Activated CD4-positive, CD25-positive, alpha-beta regulatory T cell treated with anti-CD3 and anti-CD28 coated beads, Interleukin-2, amount 50 U/mL, for 72 hours (primary cell): ENCODE measurements around the gene ANKMY1.
"Not testable (repeated sequence)": the region's sequence is repeated elsewhere in the genome, so short reads cannot be mapped to it uniquely, and the experiment has no call there.

Experiments
- DNase-seq: peaks from one replicate; pipeline ENCODE4 v3.0.0; 2021

The ANKMY1 gene

GRCh38 chr2:240567137-240567871 lies 9.5 kb upstream of the ANKMY1 start:
- peak; percentile 44 for DNase-seq

GRCh38 chr2:240566203-240567136 lies 8.7 kb upstream of the ANKMY1 start:
- DNase-seq, result peak; percentile 93

DNA sequence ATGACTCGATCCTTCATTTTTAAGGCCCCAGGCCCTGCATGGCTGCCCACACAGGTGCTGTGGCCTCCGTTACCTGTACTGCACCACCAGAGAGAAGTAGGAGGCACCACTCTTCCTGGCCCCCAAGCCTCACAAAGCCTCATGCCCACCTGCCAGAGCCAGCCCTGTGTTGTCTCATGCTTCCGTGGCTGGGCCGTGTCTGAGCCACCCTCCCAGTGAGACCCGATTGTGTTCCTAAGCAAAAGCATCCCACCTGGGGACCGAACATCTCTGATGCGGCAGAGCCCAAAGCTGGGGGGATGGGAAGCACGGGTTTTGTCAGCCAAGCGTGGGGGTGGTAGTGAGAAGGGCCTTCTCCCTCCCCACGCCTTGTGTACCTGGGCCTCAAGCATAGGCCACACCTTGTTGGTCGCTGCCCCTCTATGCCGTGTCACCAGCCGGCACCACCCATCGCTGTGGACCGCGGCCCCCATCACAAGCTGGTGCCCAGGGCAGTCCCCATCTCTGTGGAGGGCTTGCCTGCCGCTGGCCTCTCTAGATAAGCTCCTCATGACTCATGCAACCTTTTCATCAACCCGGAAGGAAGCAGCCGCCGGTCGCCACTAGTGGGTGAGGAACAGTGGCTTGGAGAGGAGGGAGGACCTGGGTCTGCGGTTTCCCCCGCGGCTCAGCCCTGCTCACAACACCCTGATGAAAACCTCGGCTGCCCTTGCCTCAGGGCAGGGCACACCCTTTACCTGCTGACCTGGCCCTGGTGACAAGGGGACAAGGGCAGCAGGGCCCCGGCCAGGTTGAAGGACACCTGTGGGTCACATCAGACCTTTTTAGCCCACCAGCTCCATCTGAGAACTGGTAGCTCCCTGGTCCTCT lies 7.8 kb upstream of the ANKMY1 start:
- DNase-seq, result peak; percentile 84

DNA sequence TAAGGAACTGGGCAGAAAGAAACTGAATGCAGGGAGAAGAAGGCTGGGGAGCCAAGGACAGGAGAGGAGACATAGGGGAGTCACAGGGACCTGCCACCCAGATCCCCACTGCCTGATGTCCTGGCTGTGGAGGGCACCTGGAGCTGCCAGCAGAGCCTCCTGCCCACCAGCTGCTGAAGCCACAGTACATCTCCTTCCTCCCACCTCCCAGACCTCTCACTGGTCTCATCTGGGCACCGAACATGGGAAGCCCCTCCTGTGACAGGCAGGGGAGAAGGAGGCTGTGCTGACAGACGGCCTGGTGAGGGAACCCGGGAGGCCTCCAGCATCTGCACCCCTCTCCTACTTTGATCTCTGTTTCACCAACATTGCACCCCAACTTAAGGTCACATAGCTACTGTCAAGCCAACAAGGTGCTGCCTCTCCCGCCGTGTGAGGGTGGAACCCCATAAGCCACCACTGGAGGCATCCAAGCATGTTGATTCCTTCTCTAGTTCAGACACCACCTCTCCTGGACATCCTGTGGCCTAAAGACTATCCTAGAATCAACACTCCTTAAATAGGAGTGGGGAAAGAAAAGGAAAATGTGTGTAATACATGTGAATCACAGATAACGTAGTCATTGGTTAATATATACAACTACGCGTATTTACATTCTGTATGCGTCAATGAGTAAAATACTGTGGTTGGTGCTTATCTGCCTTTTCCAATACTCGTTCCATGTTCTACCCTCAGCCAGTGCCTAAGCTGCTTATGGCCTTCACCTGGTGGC lies 7.0 kb upstream of the ANKMY1 start:
- peak; percentile 39 for DNase-seq

GRCh38 chr2:240563951-240564560 lies 6.3 kb upstream of the ANKMY1 start:
- no peak for DNase-seq

DNA sequence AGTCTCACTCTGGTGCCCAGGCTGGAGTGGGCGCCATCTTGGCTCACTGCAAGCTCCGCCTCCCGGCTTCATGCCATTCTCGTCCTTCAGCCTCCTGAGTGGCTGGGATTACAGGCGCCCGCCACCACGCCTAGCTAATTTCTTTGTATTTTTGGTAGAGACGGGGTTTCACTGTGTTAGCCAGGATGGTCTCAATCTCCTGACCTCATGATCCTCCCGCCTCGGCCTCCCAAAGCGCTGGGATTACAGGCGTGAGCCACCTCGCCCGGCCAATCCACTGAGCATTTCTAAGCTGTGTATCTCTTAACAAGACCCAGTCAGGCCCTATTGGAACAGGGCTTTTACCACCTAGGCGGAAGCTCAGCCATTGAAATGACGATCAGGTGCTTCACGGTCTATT lies 5.4 kb upstream of the ANKMY1 start:
- not testable (repeated sequence) for DNase-seq

GRCh38 chr2:240561325-240561971 lies 3.7 kb upstream of the ANKMY1 start:
- no peak for DNase-seq

DNA sequence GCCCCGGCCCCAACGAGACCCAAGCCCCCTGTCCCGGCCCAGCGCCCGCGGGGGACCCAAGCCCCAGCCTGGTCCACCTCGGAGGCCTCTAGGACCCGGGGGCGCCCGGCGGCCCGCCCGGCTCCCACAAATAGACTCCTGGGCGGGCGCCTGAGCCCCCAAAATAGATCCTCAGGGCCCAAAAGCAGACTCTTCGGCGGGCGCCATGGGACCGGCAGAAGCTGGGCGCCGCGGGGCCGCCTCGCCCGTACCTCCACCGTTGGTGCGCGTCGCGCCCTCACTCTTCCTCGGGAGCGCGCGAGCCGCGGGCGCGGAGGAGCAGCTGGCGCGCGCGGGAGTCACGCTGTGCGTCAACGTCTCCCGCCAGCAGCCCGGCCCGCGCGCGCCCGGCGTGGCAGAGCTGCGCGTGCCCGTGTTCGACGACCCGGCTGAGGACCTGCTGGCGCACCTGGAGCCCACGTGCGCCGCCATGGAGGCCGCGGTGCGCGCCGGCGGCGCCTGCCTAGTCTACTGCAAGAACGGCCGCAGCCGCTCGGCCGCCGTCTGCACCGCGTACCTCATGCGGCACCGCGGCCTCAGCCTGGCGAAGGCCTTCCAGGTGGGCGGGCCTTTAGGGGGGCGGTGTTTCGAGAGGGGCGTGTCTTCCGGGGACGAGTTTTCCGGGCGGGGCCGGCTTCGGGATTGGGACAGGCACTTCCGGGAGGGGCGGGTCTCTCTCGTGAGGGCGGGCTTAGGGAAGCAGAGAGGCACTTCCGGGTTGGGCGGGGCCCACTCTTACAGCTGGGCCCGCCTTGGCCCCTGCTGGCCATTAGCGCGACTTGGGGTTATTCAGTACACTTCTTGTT lies 2.9 kb upstream of the ANKMY1 start:
- DNase-seq, result peak; percentile 100

GRCh38 chr2:240560084-240560479 lies 2.3 kb upstream of the ANKMY1 start, which contains the start of gene DUSP28:
TSS of gene DUSP28 (plus strand) at chr2:240560357. CDS start at chr2:240560685, 328 bp downstream.
- DNase-seq, result peak; percentile 94

GRCh38 chr2:240559286-240559685 lies 1.5 kb upstream of the ANKMY1 start:
- DNase-seq, result no peak

DNA sequence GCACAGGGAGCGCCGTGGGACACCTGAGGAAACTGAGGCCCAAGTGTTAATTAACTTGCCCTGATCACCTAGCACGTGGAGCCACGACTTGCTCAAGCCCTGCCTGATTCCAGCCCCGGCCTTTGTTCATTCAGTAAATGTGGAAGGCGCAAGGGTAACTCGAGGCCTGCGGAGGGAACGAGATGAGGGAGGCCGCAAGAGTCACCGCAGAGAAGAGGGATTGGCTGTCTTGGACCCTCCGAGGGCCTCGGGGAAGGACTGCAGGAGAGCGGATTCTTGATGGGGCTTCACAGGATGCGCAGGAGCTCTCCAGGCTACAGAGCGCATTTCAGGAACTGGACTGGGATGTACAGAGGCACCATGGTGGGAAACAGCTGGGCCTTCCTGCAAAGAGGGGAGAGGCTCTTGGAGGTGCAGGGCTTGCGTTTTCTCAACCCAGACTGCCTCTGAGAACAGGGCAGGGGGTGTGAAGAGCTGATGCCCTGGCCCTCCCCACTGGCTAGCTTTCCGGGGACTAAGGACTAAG lies 511 bp upstream of the ANKMY1 start:
- DNase-seq, result no peak

DNA sequence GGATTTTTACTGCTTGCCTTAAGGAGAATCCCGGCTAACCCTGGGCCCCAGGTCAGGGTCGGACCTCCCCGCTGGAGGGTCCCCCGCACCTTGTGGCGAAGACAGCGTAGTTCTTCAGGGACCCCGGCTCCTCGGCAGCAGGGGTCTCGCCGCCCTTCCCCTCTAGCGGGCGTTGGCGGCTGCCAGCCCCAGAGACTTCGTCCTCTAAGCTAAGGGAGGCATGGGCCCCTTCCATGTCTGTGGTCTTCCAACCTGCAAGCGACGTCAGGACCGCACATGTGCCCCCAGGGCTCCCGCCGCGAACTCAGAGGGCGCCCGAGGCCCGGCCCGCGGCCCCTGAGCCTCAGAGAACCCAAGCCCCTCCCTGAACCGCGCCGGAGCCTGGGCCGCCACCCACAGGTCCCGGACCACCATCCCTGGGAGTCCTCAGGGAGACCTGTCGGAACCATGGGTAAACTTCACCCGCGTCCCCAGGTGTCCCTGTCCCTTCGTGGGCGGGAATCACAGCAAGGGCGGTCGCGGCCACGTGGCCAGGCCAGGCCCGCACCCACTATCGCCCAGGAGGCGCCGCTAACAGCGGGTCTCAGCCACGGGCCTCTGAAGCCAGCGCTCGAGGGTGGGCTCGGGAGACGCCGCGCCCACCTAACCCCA lies 562 bp downstream of the ANKMY1 start:
- no peak for DNase-seq

DNA sequence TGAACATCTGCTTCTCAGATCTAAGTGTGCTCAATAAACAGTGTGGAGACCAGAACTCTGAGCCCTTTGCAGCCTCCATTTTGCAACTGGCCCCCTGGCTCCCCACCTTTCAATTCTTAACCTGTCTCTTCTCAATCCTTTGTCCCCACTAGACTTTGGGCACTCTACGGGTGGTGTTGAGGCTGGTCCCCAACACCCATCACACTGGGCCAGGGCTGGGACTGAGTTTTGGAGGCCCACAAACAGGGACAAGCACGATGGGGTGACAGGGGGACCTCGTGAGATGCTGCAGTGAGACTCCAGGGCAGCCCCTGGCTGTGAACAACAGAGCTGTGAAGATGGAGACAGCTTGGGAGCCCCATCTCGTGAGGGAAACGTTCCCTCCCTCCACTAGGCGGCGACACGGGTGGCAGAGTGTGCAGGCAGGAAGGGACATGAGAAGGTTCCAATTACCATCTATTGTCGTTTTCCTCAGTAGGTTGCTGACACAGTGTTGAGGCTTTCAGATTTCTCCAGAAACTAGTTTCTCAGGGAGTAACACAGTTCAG lies 1.2 kb downstream of the ANKMY1 start:
- DNase-seq, result peak; percentile 68

DNA sequence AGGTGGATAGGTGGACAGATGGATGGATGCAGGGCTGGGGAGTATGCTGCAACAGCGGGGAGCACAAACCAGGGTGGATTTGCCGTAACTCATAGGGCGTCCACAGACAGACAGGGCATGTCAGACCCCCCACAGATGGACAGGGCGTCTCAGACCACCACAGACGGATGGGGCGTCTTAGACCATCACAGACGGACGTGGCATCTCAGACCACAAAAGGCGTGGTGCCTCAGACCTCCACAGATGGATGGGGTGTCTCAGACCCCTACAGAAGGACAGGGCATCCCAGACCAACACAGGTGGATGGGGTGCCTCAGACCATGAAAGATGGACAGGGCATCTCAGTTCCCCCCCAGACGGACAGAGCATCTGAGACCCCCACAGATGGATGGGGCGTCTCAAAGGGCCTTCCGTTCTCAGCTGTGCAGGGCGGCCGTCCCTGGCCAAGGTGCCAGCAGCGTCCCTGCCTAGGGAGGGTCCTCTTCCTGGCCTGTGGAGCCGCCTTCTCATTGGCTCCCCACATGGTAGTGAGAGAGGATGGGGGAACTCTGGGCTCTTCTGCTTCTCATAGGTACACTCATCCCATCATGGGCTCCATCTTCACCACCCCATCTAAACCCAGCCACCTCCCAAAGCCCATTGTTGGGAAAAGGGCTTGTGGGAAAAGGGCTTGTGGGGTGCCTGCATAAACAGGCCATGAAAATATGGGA lies 2.1 kb downstream of the ANKMY1 start:
- no peak for DNase-seq

DNA sequence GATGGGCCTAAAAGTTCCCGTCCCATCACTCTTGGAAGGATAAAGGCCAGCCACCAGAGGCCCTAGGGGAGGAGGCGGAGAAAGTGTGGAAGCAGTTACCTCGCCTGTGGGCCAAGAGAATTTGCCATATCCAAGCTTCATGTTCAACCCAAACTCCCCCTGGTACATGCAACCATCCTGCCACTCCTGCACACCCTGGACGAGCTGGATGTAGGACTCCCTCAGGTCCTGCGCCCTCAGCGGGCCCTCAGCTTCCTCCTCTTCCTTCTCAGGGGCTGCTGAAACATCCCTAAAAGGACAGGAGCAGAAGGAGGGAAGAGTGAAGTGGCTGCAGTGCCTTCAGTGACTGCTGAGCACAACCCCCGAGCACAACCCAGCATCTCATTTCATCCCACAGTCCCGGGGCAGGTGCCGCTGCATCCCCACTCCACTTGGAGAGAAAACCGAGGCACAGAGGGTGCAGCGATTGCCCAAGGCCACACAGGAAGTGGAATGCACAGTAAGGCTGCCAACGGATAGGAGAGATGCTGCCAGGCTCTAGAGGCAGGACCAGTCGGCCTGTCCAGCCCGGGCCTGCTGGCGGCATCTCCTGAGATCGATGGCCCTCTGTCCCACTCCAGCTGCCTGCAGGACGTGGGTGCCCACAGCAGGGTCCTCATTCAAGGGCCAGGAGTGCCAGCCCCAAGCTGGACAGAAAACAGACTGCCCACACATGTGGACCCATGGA lies 2.9 kb downstream of the ANKMY1 start:
- no peak for DNase-seq

DNA sequence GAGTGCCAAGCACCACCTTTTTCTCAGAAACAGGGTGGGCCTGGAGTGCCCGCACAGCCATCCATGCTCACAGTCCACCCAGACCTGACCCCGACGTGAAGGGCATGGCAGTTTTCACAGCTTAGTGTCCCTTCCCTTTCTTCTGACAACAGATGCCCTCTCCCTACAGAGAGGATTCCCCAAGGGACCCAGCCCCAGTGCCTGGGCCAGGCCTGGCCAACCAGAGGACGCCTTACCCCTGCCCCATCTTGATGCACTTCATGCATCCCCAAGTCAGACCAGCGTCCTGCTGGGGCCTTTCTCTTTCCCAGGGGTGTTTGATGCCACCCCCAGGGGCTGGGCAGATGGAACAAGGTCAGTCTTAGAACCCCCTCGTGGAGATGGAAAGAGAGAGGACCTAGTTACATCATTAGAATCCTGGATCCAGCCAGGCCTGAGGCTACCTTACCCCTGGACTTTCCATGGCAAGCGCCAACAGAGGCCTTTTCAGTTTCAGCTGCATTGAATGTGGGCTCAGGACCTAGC lies 3.8 kb downstream of the ANKMY1 start:
- DNase-seq, result no peak

DNA sequence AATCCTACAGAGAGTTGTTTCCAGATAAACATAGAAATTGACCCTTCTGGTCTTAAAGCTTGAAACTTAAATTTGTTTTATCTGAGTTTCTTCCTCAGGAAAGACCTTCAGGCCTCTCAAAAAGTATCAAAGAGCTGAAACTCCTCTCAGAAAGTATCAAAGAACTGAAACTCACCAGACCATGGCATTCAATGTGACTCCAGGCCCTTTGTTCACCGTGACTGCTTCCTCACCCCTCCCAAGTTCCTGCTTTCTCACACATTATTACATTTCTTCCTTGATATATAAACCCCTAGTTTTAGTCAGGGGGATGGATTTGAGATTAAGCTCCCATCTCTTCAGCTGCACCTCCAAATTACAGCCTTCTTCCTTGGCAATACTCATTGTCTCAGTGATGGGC lies 6.0 kb downstream of the ANKMY1 start:
- DNase-seq, result no peak
